Activated CD8-positive, alpha-beta T cell treated with anti-CD3 and anti-CD28 coated beads, Interleukin-2, amount 10 ng/mL, durations not matched to agents 7 days and 5 days (primary cell): ENCODE results near the gene NOLC1. TPM values are rescaled to one million over a fixed set of nuclear protein-coding genes. Genes with fewer than 3 reads are reported as not detected.
A peak's percentile ranks its signal among the peaks of the same experiment; 100 is the strongest.
"Not testable (repeated sequence)": the region's sequence is repeated elsewhere in the genome, so short reads cannot be mapped to it uniquely, and the experiment has no call there.

Experiments
- ATAC-seq: fragments of 150-1000 bp; cut with Tn5 transposase; one replicate; pipeline ENCODE4 v1.10.0; 2021; ENCODE audit warnings: moderate library complexity
- CTCF ChIA-PET: fragments of 350-600 bp; sonication (Branson Sonifier 250); formaldehyde crosslinking; loops from one replicate; lab custom pipeline; 2021; ENCODE audit warnings: antibody characterized with exemption; lab: Charles Lee
- POLR2A ChIA-PET: fragments of 350-600 bp; sonication (Branson Sonifier 250); formaldehyde crosslinking; loops from one replicate; lab custom pipeline; 2021; ENCODE audit warnings: antibody characterized with exemption; lab: Charles Lee
- DNase-seq: peaks from one replicate; pipeline ENCODE4 v3.0.0-alpha.2; 2020
- H3K27ac Mint-ChIP-seq: one replicate; pipeline ENCODE4 v1.8.0; 2021; ENCODE audit warnings: mild to moderate bottlenecking, mixed read lengths
- H3K27me3 Mint-ChIP-seq: one replicate; pipeline ENCODE4 v1.8.0; 2021; ENCODE audit warnings: low read depth, mixed read lengths
- H3K36me3 Mint-ChIP-seq: one replicate; pipeline ENCODE4 v1.8.0; 2021; ENCODE audit warnings: low read depth, mixed read lengths
- H3K4me1 Mint-ChIP-seq: one replicate; pipeline ENCODE4 v1.8.0; 2021; ENCODE audit warnings: low read depth, mixed read lengths
- H3K4me3 Mint-ChIP-seq: one replicate; pipeline ENCODE4 v1.8.0; 2021; ENCODE audit warnings: mild to moderate bottlenecking, mixed read lengths
- H3K9me3 Mint-ChIP-seq: one replicate; pipeline ENCODE4 v1.8.0; 2022; ENCODE audit warnings: mixed read lengths; ENCODE audit not compliant: insufficient read depth
- total RNA-seq, 2 experiments: library from RNA; stranded (reverse); gene quantifications; one replicate each; pipeline ENCODE4 v1.2.3, GENCODE V29; 2021

Gene NOLC1
- total RNA-seq, 2 experiments from 2014 or later: 94.1 to 95.3 TPM

- Mint-ChIP-seq H3K4me1 (peaks cover 14% of the 10 kb centered on the region), H3K27ac (peak overlapping the region; percentile 90), H3K4me3 (peak overlapping the region; percentile 59)
- H3K36me3 Mint-ChIP-seq, DNase-seq, H3K9me3 Mint-ChIP-seq, H3K27me3 Mint-ChIP-seq: not testable (repeated sequence)
- POLR2A ChIA-PET: interaction anchor here (0.6 to 1.1 kb wide), 5 partner anchors 20 to 1502 kb away, joined by 3 to 5 read pairs (median 3); no protein-coding TSS in a partner anchor
- CTCF ChIA-PET: interaction anchor here (0.6 to 3.4 kb wide), 12 partner anchors 18 to 1004 kb away, joined by 3 to 21 read pairs (median 4); partner anchors contain the start of gene ACTR1A
- ATAC-seq: peak; percentile 79
These were observed 37.0 kb downstream of the NOLC1 start for GRCh38 chr10:102188941-102189898.

GRCh38 chr10:102191956-102192355 is 39.8 kb downstream of the NOLC1 start:
- DNase-seq (no peak), ATAC-seq (no peak)
- Mint-ChIP-seq H3K9me3 (no peaks in the 10 kb centered on the region), H3K27ac (no peak overlapping the region), H3K4me3 (no peak overlapping the region), H3K27me3 (peaks cover 1% of the 10 kb centered on the region), H3K36me3 (peaks cover 9% of the 10 kb centered on the region), H3K4me1 (peaks cover 14% of the 10 kb centered on the region)
- ChIA-PET POLR2A (no interaction called here), CTCF (interaction anchor here (0.9 to 1.1 kb wide), 2 partner anchors 22 to 39 kb away, joined by 3 read pairs; no protein-coding TSS in a partner anchor)

GRCh38 chr10:102195296-102195870 is 43.2 kb downstream of the NOLC1 start:
- H3K36me3 Mint-ChIP-seq: peaks cover 6% of the 10 kb centered on the region

GRCh38 chr10:102196893-102197292 is 44.7 kb downstream of the NOLC1 start:
- ATAC-seq (no peak), DNase-seq (no peak)
- POLR2A ChIA-PET: no interaction called here
- peaks cover 3% of the 10 kb centered on the region for H3K36me3 Mint-ChIP-seq
- H3K9me3 Mint-ChIP-seq: no peaks in the 10 kb centered on the region
- CTCF ChIA-PET: no interaction called here
- H3K27ac Mint-ChIP-seq: no peak overlapping the region
- no peak overlapping the region for H3K4me3 Mint-ChIP-seq
- H3K27me3 Mint-ChIP-seq: peaks cover 6% of the 10 kb centered on the region
- no peaks in the 10 kb centered on the region for H3K4me1 Mint-ChIP-seq

More at GRCh38 chr10:102195296-102195870, 43.2 kb downstream of the NOLC1 start:
- Mint-ChIP-seq H3K4me3 (no peak overlapping the region), H3K27ac (no peak overlapping the region), H3K27me3 (peaks cover 5% of the 10 kb centered on the region), H3K4me1 (no peaks in the 10 kb centered on the region), H3K9me3 (no peaks in the 10 kb centered on the region)
- POLR2A ChIA-PET: no interaction called here
- DNase-seq (no peak), ATAC-seq (no peak)
- CTCF ChIA-PET: no interaction called here

- no peaks in the 10 kb centered on the region for H3K36me3 Mint-ChIP-seq
- no peaks in the 10 kb centered on the region for H3K9me3 Mint-ChIP-seq
- ATAC-seq (no peak), DNase-seq (no peak)
- no peak overlapping the region for H3K4me3 Mint-ChIP-seq
- ChIA-PET POLR2A (no interaction called here), CTCF (interaction anchor here (1.8 kb wide), 1 partner anchor 154 kb away, joined by 6 read pairs; no protein-coding TSS in a partner anchor)
- peaks cover 7% of the 10 kb centered on the region for H3K4me1 Mint-ChIP-seq
- no peak overlapping the region for H3K27ac Mint-ChIP-seq
- peaks cover 7% of the 10 kb centered on the region for H3K27me3 Mint-ChIP-seq
These were observed 45.8 kb downstream of the NOLC1 start for GRCh38 chr10:102198027-102198426.

- peaks cover 8% of the 10 kb centered on the region for H3K4me1 Mint-ChIP-seq
- ATAC-seq: no peak
- peaks cover 7% of the 10 kb centered on the region for H3K27me3 Mint-ChIP-seq
- ChIA-PET POLR2A (no interaction called here), CTCF (interaction anchor here (1.5 kb wide), 1 partner anchor 29 kb away, joined by 3 read pairs; no protein-coding TSS in a partner anchor)
- DNase-seq: no peak
- H3K9me3 Mint-ChIP-seq: no peaks in the 10 kb centered on the region
- H3K27ac Mint-ChIP-seq: no peak overlapping the region
- no peak overlapping the region for H3K4me3 Mint-ChIP-seq
- H3K36me3 Mint-ChIP-seq: no peaks in the 10 kb centered on the region
These were observed 48.8 kb downstream of the NOLC1 start for GRCh38 chr10:102200751-102201640.

- peaks cover 8% of the 10 kb centered on the region for H3K4me1 Mint-ChIP-seq
- CTCF ChIA-PET: interaction anchor here (0.6 kb wide), 1 partner anchor 1711 kb away, joined by 3 read pairs; no protein-coding TSS in a partner anchor
These were observed 50.2 kb downstream of the NOLC1 start for GRCh38 chr10:102202386-102202785.

GRCh38 chr10:102208311-102209035 is 56.3 kb downstream of the NOLC1 start:
- H3K9me3 Mint-ChIP-seq: no peaks in the 10 kb centered on the region

More at GRCh38 chr10:102202386-102202785, 50.2 kb downstream of the NOLC1 start:
- Mint-ChIP-seq H3K27me3 (peaks cover 4% of the 10 kb centered on the region), H3K27ac (no peak overlapping the region), H3K36me3 (no peaks in the 10 kb centered on the region), H3K4me3 (no peak overlapping the region), H3K9me3 (no peaks in the 10 kb centered on the region)
- POLR2A ChIA-PET: interaction anchor here (0.6 kb wide), 1 partner anchor 13 kb away, joined by 4 read pairs; no protein-coding TSS in a partner anchor
- DNase-seq (no peak), ATAC-seq (no peak)

GRCh38 chr10:102211615-102212299 is 59.6 kb downstream of the NOLC1 start:
- ATAC-seq (no peak), DNase-seq (no peak)
- no peaks in the 10 kb centered on the region for H3K36me3 Mint-ChIP-seq
- no peaks in the 10 kb centered on the region for H3K4me1 Mint-ChIP-seq
- ChIA-PET CTCF (interaction anchor here (1.4 to 2.3 kb wide), 2 partner anchors 19 to 42 kb away, joined by 4 to 10 read pairs; no protein-coding TSS in a partner anchor), POLR2A (no interaction called here)
- peaks cover 11% of the 10 kb centered on the region for H3K27me3 Mint-ChIP-seq
- H3K9me3 Mint-ChIP-seq: no peaks in the 10 kb centered on the region
- no peak overlapping the region for H3K4me3 Mint-ChIP-seq
- no peak overlapping the region for H3K27ac Mint-ChIP-seq

More at GRCh38 chr10:102208311-102209035, 56.3 kb downstream of the NOLC1 start:
- peaks cover 5% of the 10 kb centered on the region for H3K27me3 Mint-ChIP-seq
- H3K36me3 Mint-ChIP-seq: no peaks in the 10 kb centered on the region
- no peak for DNase-seq
- H3K4me3 Mint-ChIP-seq: no peak overlapping the region
- ChIA-PET POLR2A (interaction anchor here (1.1 kb wide), 1 partner anchor 19 kb away, joined by 3 read pairs; no protein-coding TSS in a partner anchor), CTCF (interaction anchor here (1.1 to 1.8 kb wide), 2 partner anchors 21 to 39 kb away, joined by 6 read pairs; no protein-coding TSS in a partner anchor)
- no peaks in the 10 kb centered on the region for H3K4me1 Mint-ChIP-seq
- no peak for ATAC-seq
- no peak overlapping the region for H3K27ac Mint-ChIP-seq
